Heart right ventricle (tissue), 16 donors: Measurements from ENCODE around the gene ASIC3. TPM values are rescaled to one million over a fixed set of nuclear protein-coding genes. Genes with fewer than 3 reads are reported as not detected.

Experiments used
- ATAC-seq, 8 donors: fragments of 200-7000 bp; cut with Tn5 transposase; one replicate each; pipeline ENCODE4 v1.9.1; 2020; ENCODE audit warnings: mild to moderate bottlenecking in 8 of 8, moderate library complexity in 8 of 8, moderate number of reproducible peaks in 1 of 8
- DNase-seq, 2 donors: peaks; one replicate each; pipeline ENCODE4 v3.0.0-alpha.2; 2020
- H3K27ac ChIP-seq, 10 donors: fragments of 200-600 bp; sonication (generic) in 2 of 10; one replicate each; pipeline versions ENCODE4 v1.5.0 to v1.8.0; 2020 to 2022; ENCODE audit warnings: mild to moderate bottlenecking in 3 of 10
- H3K27me3 ChIP-seq, 7 donors: fragments of 200-600 bp; one replicate each; pipeline ENCODE4 v1.8.0; 2021 to 2022; ENCODE audit warnings: mild to moderate bottlenecking in 2 of 7
- H3K36me3 ChIP-seq, 9 donors: fragments of 200-600 bp; sonication (generic) in 1 of 9; one replicate each; pipeline versions ENCODE4 v1.5.0 to v1.8.0; 2020 to 2022; ENCODE audit warnings: mild to moderate bottlenecking in 2 of 9
- H3K4me1 ChIP-seq, 9 donors: fragments of 200-600 bp; sonication (generic) in 1 of 9; one replicate each; pipeline versions ENCODE4 v1.5.0 to v1.8.0; 2020 to 2022; ENCODE audit warnings: mild to moderate bottlenecking in 4 of 9
- H3K4me3 ChIP-seq, 10 donors: fragments of 200-600 bp; sonication (generic) in 2 of 10; one replicate each; pipeline versions ENCODE4 v1.5.0 to v1.8.0; 2020 to 2022; ENCODE audit warnings: mild to moderate bottlenecking in 7 of 10, moderate library complexity in 2 of 10
- H3K9me3 ChIP-seq, 11 donors: fragments of 200-600 bp in 10 of 11; sonication (generic) in 2 of 11; one replicate each; pipeline versions ENCODE4 v1.5.0 to v1.8.0; 2013 to 2022; ENCODE audit warnings: mild to moderate bottlenecking in 2 of 11, control low read depth in 1 of 11, moderate library complexity in 1 of 11
- CTCF ChIP-seq, 9 donors: fragments of 200-600 bp; sonication (generic) in 2 of 9; IDR thresholded peaks; one replicate each; pipeline versions ENCODE4 v1.5.0 to v1.8.0; 2021 to 2022; ENCODE audit warnings: antibody characterized with exemption in 9 of 9, mild to moderate bottlenecking in 5 of 9, moderate library complexity in 1 of 9
- WGBS, 2 donors: extraction: QIAGEN DNeasy Blood & Tissue Kit; methylation state at CpG; one replicate each; pipeline ENCODE4 v1.1.7; 2013; ENCODE audit warnings: inconsistent platforms in 1 of 2; 5-methylcytosine and 5-hydroxymethylcytosine counted together
- intact Hi-C, 10 donors: fragments of 100-400 bp; cut with DNase I; formaldehyde crosslinking; loops; one replicate each; pipeline versions ENCODE4 v1.11.1 to v1.14.2; 2022
- polyA plus RNA-seq, 2 donors: library from polyadenylated mRNA; stranded (reverse); fragments of 200-250 nt; gene quantifications; one replicate each; pipeline ENCODE4 v1.2.3, GENCODE V29; 2013
- total RNA-seq, 10 donors: library from RNA; stranded (reverse); fragmentation: NEBNext Ultra II Directional in 3 of 10; extraction: Animal tissue kit (Norgen Biotek cat#: 25700) in 3 of 10; gene quantifications; one replicate each; pipeline versions ENCODE4 v1.2.1 to v1.2.4, GENCODE V29; 2021 to 2023
- donor health status: Arrhythmogenic right ventricular cardiomyopathy.
- donor health status: ischemic (EF 13 %, LVEDD 7.1; RV severe dilation, severe dysfunction).
- donor health status: healthy with polysubstance abuse.
- donor health status: DM: no; HTN: yes; CAD: no.
- donor health status: DM: no; HTN: no; CAD: no.
- donor health status: ischemic (EF 25% LVEDD 6.9; RV normal size, moderate dysfunction).
- donor health status: ischemic (EF 25% LVEDD 5.7; RV mildly dilated, moderate dysfunction).
- donor health status: healthy.
- donor health status: DM: yes; HTN: yes; CAD: no.
- donor health status: Ischemic cardiomyopathy.
- donor health status: ischemic (EF 35%, LVEDD 5.7; RV mildly dilated, moderate dysfunction).
- donor health status: nonischemic (EF 11% LVEDD 7.7; RV severe dilation, severe dysfunction).
- donor health status: DM: yes; HTN: yes; CAD: no.
- donor health status: PGD.
- donor health status: ischemic (EF 29% LVEDD 5.4; RV normal size, mild dysfunction).
- donor health status: nonischemic (EF 23%, LVEDD 6.1; RV moderate dilation, normal function).

Gene ASIC3
- total and polyA plus RNA-seq, 12 donors = 3.2 to 38.8 (median 5.6) TPM

- peak overlapping the region in 5 of 10 donors; percentile 27 to 69 (median 54) for H3K27ac ChIP-seq
- intact Hi-C loops = loop anchor here in 1 of 10 donors (2.0 kb wide), 1 partner anchor 16 kb away; no protein-coding TSS in a partner anchor
- WGBS, 2 donors = 22 to 24% methylated on average over 22 of the region's 22 CpGs
Measured at GRCh38 chr7:151078233-151079040, 30.1 kb downstream of the ASIC3 start.

GRCh38 chr7:151079199-151079910, 31.0 kb downstream of the ASIC3 start:
- intact Hi-C loops = loop anchor here in 1 of 10 donors (2.0 kb wide), 1 partner anchor 17 kb away; no protein-coding TSS in a partner anchor

More at GRCh38 chr7:151078233-151079040, 30.1 kb downstream of the ASIC3 start:
- Histone ChIP-seq H3K36me3 (peaks cover 0 to 45% (median 16%) of the 10 kb centered on the region in 9 donors), H3K4me1 (peaks cover 34 to 60% (median 53%) of the 10 kb centered on the region in 9 donors), H3K27me3 (no peaks in the 10 kb centered on the region), H3K9me3 (no peaks in the 10 kb centered on the region), H3K4me3 (peak overlapping the region in 2 of 10 donors; percentile 5 to 13)
- DNase-seq (no peak), ATAC-seq (no peak)
- no peak for TF ChIP-seq CTCF (IDR thresholded peaks at IDR 0.05)

GRCh38 chr7:151080067-151080521, 31.8 kb downstream of the ASIC3 start:
- no peak for DNase-seq
- no peaks in the 10 kb centered on the region for H3K9me3 ChIP-seq
- H3K4me1 ChIP-seq = peaks cover 37 to 66% (median 57%) of the 10 kb centered on the region in 9 donors
- H3K4me3 ChIP-seq = peak overlapping the region; percentile 45 to 98 (median 92)
- intact Hi-C loops = loop anchor here in 5 of 10 donors (2.0 kb wide), 1 partner anchor 21 kb away; the partner anchor contains the start of gene SLC4A2 (in 5 of the 5)
- H3K36me3 ChIP-seq = peaks cover 0 to 28% (median 11%) of the 10 kb centered on the region in 9 donors
- peak overlapping the region; percentile 86 to 98 (median 96) for H3K27ac ChIP-seq
- no peaks in the 10 kb centered on the region for H3K27me3 ChIP-seq
- no peak for TF ChIP-seq CTCF (IDR thresholded peaks at IDR 0.05)
- ATAC-seq = peak; percentile 0 to 8 (median 2)
- WGBS, 2 donors = 0% methylated on average over 30 to 31 of the region's 31 CpGs

More at GRCh38 chr7:151079199-151079910, 31.0 kb downstream of the ASIC3 start:
- TF ChIP-seq CTCF (IDR thresholded peaks at IDR 0.05) = no peak
- Histone ChIP-seq H3K27me3 (no peaks in the 10 kb centered on the region), H3K4me1 (peaks cover 37 to 65% (median 56%) of the 10 kb centered on the region in 9 donors), H3K9me3 (no peaks in the 10 kb centered on the region), H3K4me3 (peak overlapping the region in 9 of 10 donors; percentile 78 to 98 (median 95)), H3K27ac (peak overlapping the region in 7 of 10 donors; percentile 92 to 98 (median 97)), H3K36me3 (peaks cover 0 to 36% (median 16%) of the 10 kb centered on the region in 9 donors)
- 71 to 76% methylated on average over 27 of the region's 27 CpGs for WGBS, 2 donors
- DNase-seq = no peak
- no peak for ATAC-seq
